ENCODE results near the gene CMIP. TPM values are rescaled to one million over a fixed set of nuclear protein-coding genes. Genes with fewer than 3 reads are reported as not detected.
"Not testable (repeated sequence)": the region's sequence is repeated elsewhere in the genome, so short reads cannot be mapped to it uniquely, and the experiment has no call there.

The CMIP gene
- total RNA-seq, 1 experiment from 2014 or later = 10.7 TPM

GRCh38 chr16:81524382-81524781 lies 79.8 kb downstream of the CMIP start:
- Histone ChIP-seq H3K9me3 (replicated peaks) (no peaks in the 10 kb centered on the region), H3K27me3 (replicated peaks) (no peaks in the 10 kb centered on the region), H3K4me1 (replicated peaks) (peaks cover 77% of the 10 kb centered on the region), H3K36me3 (0 out of 2 replicates have a peak, but pooled peaks cover 10% of the 10 kb centered on the region), H3K4me3 (no peak overlapping the region), H3K27ac (no peak overlapping the region)
- no peak for DNase-seq (ENCODE audit: low read depth in 1 of 2, low spot score in 2 of 2)

GRCh38 chr16:81524885-81525284 lies 80.3 kb downstream of the CMIP start:
- Histone ChIP-seq H3K36me3 (0 out of 2 replicates have a peak, but pooled peaks cover 10% of the 10 kb centered on the region), H3K4me1 (replicated peaks) (peaks cover 72% of the 10 kb centered on the region), H3K27ac (0 out of 2 replicates have a peak overlapping the region, but pooled peaks have one; percentile 70)
- not testable (repeated sequence) for H3K9me3 ChIP-seq (replicated peaks); DNase-seq (ENCODE audit: low read depth in 1 of 2, low spot score in 2 of 2); H3K4me3 ChIP-seq; H3K27me3 ChIP-seq (replicated peaks)

GRCh38 chr16:81526199-81526598 lies 81.6 kb downstream of the CMIP start:
- Histone ChIP-seq H3K4me3 (no peak overlapping the region), H3K27me3 (replicated peaks) (no peaks in the 10 kb centered on the region), H3K27ac (peak overlapping the region; percentile 70), H3K36me3 (0 out of 2 replicates have a peak, but pooled peaks cover 10% of the 10 kb centered on the region), H3K4me1 (replicated peaks) (peaks cover 66% of the 10 kb centered on the region), H3K9me3 (replicated peaks) (no peaks in the 10 kb centered on the region)
- DNase-seq (ENCODE audit: low read depth in 1 of 2, low spot score in 2 of 2) = no peak

GRCh38 chr16:81526935-81527334 lies 82.3 kb downstream of the CMIP start:
- Histone ChIP-seq H3K4me1 (replicated peaks) (peaks cover 71% of the 10 kb centered on the region), H3K27ac (peak overlapping the region; percentile 70), H3K9me3 (replicated peaks) (no peaks in the 10 kb centered on the region), H3K4me3 (no peak overlapping the region), H3K36me3 (0 out of 2 replicates have a peak, but pooled peaks cover 10% of the 10 kb centered on the region), H3K27me3 (replicated peaks) (no peaks in the 10 kb centered on the region)
- peak; percentile 62 to 69 for DNase-seq (ENCODE audit: low read depth in 1 of 2, low spot score in 2 of 2)

GRCh38 chr16:81527477-81528178 lies 83.0 kb downstream of the CMIP start:
- H3K36me3 ChIP-seq = 0 out of 2 replicates have a peak, but pooled peaks cover 10% of the 10 kb centered on the region
- peak; percentile 57 to 89 for DNase-seq (ENCODE audit: low read depth in 1 of 2, low spot score in 2 of 2)
- no peaks in the 10 kb centered on the region for H3K27me3 ChIP-seq (replicated peaks)
- peaks cover 68% of the 10 kb centered on the region for H3K4me1 ChIP-seq (replicated peaks)
- H3K27ac ChIP-seq = peak overlapping the region; percentile 70
- H3K4me3 ChIP-seq = no peak overlapping the region
- no peaks in the 10 kb centered on the region for H3K9me3 ChIP-seq (replicated peaks)

- peak overlapping the region; percentile 70 for H3K27ac ChIP-seq
- no peak overlapping the region for H3K4me3 ChIP-seq
- H3K4me1 ChIP-seq (replicated peaks) = peaks cover 68% of the 10 kb centered on the region
- H3K36me3 ChIP-seq = 0 out of 2 replicates have a peak, but pooled peaks cover 10% of the 10 kb centered on the region
- H3K9me3 ChIP-seq (replicated peaks) = no peaks in the 10 kb centered on the region
- no peak for DNase-seq (ENCODE audit: low read depth in 1 of 2, low spot score in 2 of 2)
- no peaks in the 10 kb centered on the region for H3K27me3 ChIP-seq (replicated peaks)
These were observed 83.6 kb downstream of the CMIP start for GRCh38 chr16:81528256-81528655.

- H3K27ac ChIP-seq = no peak overlapping the region
- no peak overlapping the region for H3K4me3 ChIP-seq
- DNase-seq (ENCODE audit: low read depth in 1 of 2, low spot score in 2 of 2) = no peak
- H3K36me3 ChIP-seq = 0 out of 2 replicates have a peak, but pooled peaks cover 4% of the 10 kb centered on the region
- H3K9me3 ChIP-seq (replicated peaks) = no peaks in the 10 kb centered on the region
- no peaks in the 10 kb centered on the region for H3K27me3 ChIP-seq (replicated peaks)
- H3K4me1 ChIP-seq (replicated peaks) = peaks cover 69% of the 10 kb centered on the region
These were observed 85.7 kb downstream of the CMIP start for GRCh38 chr16:81530296-81530721.

GRCh38 chr16:81530814-81531213 lies 86.2 kb downstream of the CMIP start:
- H3K27me3 ChIP-seq (replicated peaks) = no peaks in the 10 kb centered on the region
- no peak overlapping the region for H3K4me3 ChIP-seq
- DNase-seq (ENCODE audit: low read depth in 1 of 2, low spot score in 2 of 2) = no peak
- H3K36me3 ChIP-seq = 0 out of 2 replicates have a peak, but pooled peaks cover 4% of the 10 kb centered on the region
- H3K9me3 ChIP-seq (replicated peaks) = no peaks in the 10 kb centered on the region
- no peak overlapping the region for H3K27ac ChIP-seq
- peaks cover 64% of the 10 kb centered on the region for H3K4me1 ChIP-seq (replicated peaks)

- Histone ChIP-seq H3K4me3 (no peak overlapping the region), H3K27ac (no peak overlapping the region), H3K36me3 (no peaks in the 10 kb centered on the region), H3K4me1 (replicated peaks) (peaks cover 58% of the 10 kb centered on the region), H3K9me3 (replicated peaks) (no peaks in the 10 kb centered on the region), H3K27me3 (replicated peaks) (no peaks in the 10 kb centered on the region)
- no peak for DNase-seq (ENCODE audit: low read depth in 1 of 2, low spot score in 2 of 2)
These were observed 86.8 kb downstream of the CMIP start for GRCh38 chr16:81531419-81531821.

- H3K9me3 ChIP-seq (replicated peaks) = no peaks in the 10 kb centered on the region
- no peak overlapping the region for H3K27ac ChIP-seq
- H3K27me3 ChIP-seq (replicated peaks) = no peaks in the 10 kb centered on the region
- no peak overlapping the region for H3K4me3 ChIP-seq
- no peaks in the 10 kb centered on the region for H3K36me3 ChIP-seq
- H3K4me1 ChIP-seq (replicated peaks) = peaks cover 45% of the 10 kb centered on the region
- no peak for DNase-seq (ENCODE audit: low read depth in 1 of 2, low spot score in 2 of 2)
These were observed 88.0 kb downstream of the CMIP start for GRCh38 chr16:81532491-81533174.

- H3K4me3 ChIP-seq = no peak overlapping the region
- H3K27me3 ChIP-seq (replicated peaks) = no peaks in the 10 kb centered on the region
- H3K36me3 ChIP-seq = no peaks in the 10 kb centered on the region
- peaks cover 40% of the 10 kb centered on the region for H3K4me1 ChIP-seq (replicated peaks)
- H3K9me3 ChIP-seq (replicated peaks) = no peaks in the 10 kb centered on the region
- DNase-seq (ENCODE audit: low read depth in 1 of 2, low spot score in 2 of 2) = no peak
- no peak overlapping the region for H3K27ac ChIP-seq
These were observed 88.5 kb downstream of the CMIP start for GRCh38 chr16:81533175-81533507.

GRCh38 chr16:81535679-81536360 lies 91.2 kb downstream of the CMIP start:
- H3K36me3 ChIP-seq = no peaks in the 10 kb centered on the region
- no peak overlapping the region for H3K27ac ChIP-seq
- H3K4me3 ChIP-seq = no peak overlapping the region
- no peaks in the 10 kb centered on the region for H3K9me3 ChIP-seq (replicated peaks)
- H3K4me1 ChIP-seq (replicated peaks) = peaks cover 30% of the 10 kb centered on the region
- DNase-seq (ENCODE audit: low read depth in 1 of 2, low spot score in 2 of 2) = no peak
- H3K27me3 ChIP-seq (replicated peaks) = no peaks in the 10 kb centered on the region

GRCh38 chr16:81536648-81537047 lies 92.0 kb downstream of the CMIP start:
- no peak for DNase-seq (ENCODE audit: low read depth in 1 of 2, low spot score in 2 of 2)
- H3K9me3 ChIP-seq (replicated peaks) = no peaks in the 10 kb centered on the region
- H3K27me3 ChIP-seq (replicated peaks) = no peaks in the 10 kb centered on the region
- H3K4me3 ChIP-seq = no peak overlapping the region
- H3K36me3 ChIP-seq = no peaks in the 10 kb centered on the region
- H3K4me1 ChIP-seq (replicated peaks) = peaks cover 27% of the 10 kb centered on the region
- H3K27ac ChIP-seq = no peak overlapping the region
